Lung (tissue), 12 donors: ENCODE measurements around the gene LTBP1. TPM values are rescaled to one million over a fixed set of nuclear protein-coding genes. Genes with fewer than 3 reads are reported as not detected.

ENCODE experiments used
- ATAC-seq: fragments of 200-7000 bp; cut with Tn5 transposase; one replicate; pipeline ENCODE4 v1.9.1; 2020; ENCODE audit warnings: moderate number of reproducible peaks; ENCODE audit not compliant: insufficient read depth, low FRiP score
- DNase-seq, 3 donors: peaks; one replicate each; pipeline ENCODE4 v3.0.0-alpha.2; 2013 to 2017
- H3K27ac ChIP-seq, 2 donors: one replicate each; pipeline ENCODE4 v1.5.1; 2013; ENCODE audit warnings: mild to moderate bottlenecking in 2 of 2, moderate library complexity in 2 of 2, control low read depth in 1 of 2, inconsistent platforms in 1 of 2, low read depth in 1 of 2, low read length in 1 of 2
- H3K27me3 ChIP-seq, 3 donors: one replicate each; pipeline ENCODE4 v1.5.1; 2013; ENCODE audit warnings: low read length in 2 of 3; ENCODE audit not compliant: control insufficient read depth in 3 of 3, insufficient read depth in 3 of 3
- H3K36me3 ChIP-seq, 4 donors: one replicate each; pipeline ENCODE4 v1.5.1; 2013; ENCODE audit warnings: low read length in 4 of 4, mild to moderate bottlenecking in 1 of 4, moderate library complexity in 1 of 4; ENCODE audit not compliant: control insufficient read depth in 4 of 4, insufficient read depth in 4 of 4
- H3K4me1 ChIP-seq, 5 donors: one replicate each; pipeline ENCODE4 v1.5.1; 2013; ENCODE audit warnings: low read length in 5 of 5, mild to moderate bottlenecking in 2 of 5, moderate library complexity in 1 of 5; ENCODE audit not compliant: control insufficient read depth in 5 of 5, insufficient read depth in 5 of 5
- H3K4me3 ChIP-seq: one replicate; pipeline ENCODE4 v1.5.1; 2013; ENCODE audit warnings: mild to moderate bottlenecking, control low read depth, moderate library complexity
- H3K9ac ChIP-seq, 2 donors: one replicate each; pipeline ENCODE4 v1.5.1; 2013; ENCODE audit warnings: low read length in 2 of 2, control low read depth in 1 of 2; ENCODE audit not compliant: insufficient read depth in 1 of 2
- H3K9me3 ChIP-seq, 4 donors: one replicate each; pipeline ENCODE4 v1.5.1; 2013; ENCODE audit warnings: low read length in 3 of 4, mild to moderate bottlenecking in 1 of 4, moderate library complexity in 1 of 4; ENCODE audit not compliant: control insufficient read depth in 4 of 4, insufficient read depth in 3 of 4
- CTCF ChIP-seq: IDR thresholded peaks from 2 replicates; pipeline ENCODE4 v1.5.1; 2012; ENCODE audit warnings: mild to moderate bottlenecking; ENCODE audit errors: control extremely low read depth, extremely low read depth
- WGBS, 2 donors: extraction: QIAGEN DNeasy Blood & Tissue Kit; methylation state at CpG; one replicate each; pipeline ENCODE4 v1.1.7; 2013; 5-methylcytosine and 5-hydroxymethylcytosine counted together
- polyA plus RNA-seq, 2 donors: library from polyadenylated mRNA; stranded (reverse); fragments of 200-250 nt; gene quantifications; one replicate each; pipeline ENCODE4 v1.2.1, GENCODE V29; 2013
- total RNA-seq, 2 donors: library from RNA; depleted of rRNA in 1 of 2; stranded (reverse); fragments of >200 nt in 1 of 2; gene quantifications; one replicate each; pipeline ENCODE4 v1.2.1, GENCODE V29; 2014 to 2021
- donor health status: control.
- donor health status: control.
- donor health status: Bipolar disorder and iron deficiency.
- donor health status: healthy.
- donor health status: DM: yes; HTN: yes; CAD: no.

LTBP1 gene
- total and polyA plus RNA-seq, 4 donors = 8.8 to 57.4 (median 28.6) TPM

GRCh38 chr2:33323957-33324356 lies 377.2 kb downstream of the LTBP1 start:
- ATAC-seq = no peak
- Histone ChIP-seq H3K9me3 (no peaks in the 10 kb centered on the region), H3K4me3 (no peak overlapping the region), H3K27me3 (no peaks in the 10 kb centered on the region), H3K4me1 (peaks cover 0 to 16% (median 7%) of the 10 kb centered on the region in 5 donors), H3K9ac (no peak overlapping the region), H3K36me3 (peaks cover 0 to 5% (median 0%) of the 10 kb centered on the region in 4 donors), H3K27ac (no peak overlapping the region)
- no peak for TF ChIP-seq CTCF
- 92 to 96% methylated on average over 2 of the region's 2 CpGs for WGBS, 2 donors
- no peak for DNase-seq

GRCh38 chr2:33326100-33326499 lies 379.3 kb downstream of the LTBP1 start:
- ATAC-seq (no peak), DNase-seq (no peak)

DNA sequence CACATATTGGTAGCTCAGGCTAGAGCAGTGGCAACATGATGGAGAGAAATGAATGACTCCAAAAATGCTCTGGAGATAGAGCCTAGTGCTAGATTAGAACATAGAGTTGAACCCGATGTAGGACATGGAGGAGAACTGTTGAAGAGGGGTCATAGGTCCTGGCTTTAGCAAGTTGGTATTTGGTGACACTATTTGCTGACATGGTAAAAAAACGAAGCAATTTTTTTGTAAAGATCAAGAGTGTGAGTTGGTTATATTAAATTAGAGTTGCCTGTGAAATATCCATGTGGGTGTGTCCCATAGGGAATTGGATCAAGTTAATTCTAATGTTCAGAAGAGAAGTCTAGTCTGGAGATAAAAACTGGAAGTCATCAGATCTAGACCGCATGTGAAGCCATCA lies 386.7 kb downstream of the LTBP1 start:
- no peaks in the 10 kb centered on the region for H3K27me3 ChIP-seq
- H3K36me3 ChIP-seq = peaks cover 0 to 2% (median 0%) of the 10 kb centered on the region in 4 donors
- DNase-seq (no peak), ATAC-seq (no peak)
- H3K9ac ChIP-seq = no peak overlapping the region
- H3K27ac ChIP-seq = no peak overlapping the region
- H3K4me3 ChIP-seq = no peak overlapping the region
- no peaks in the 10 kb centered on the region for H3K4me1 ChIP-seq
- H3K9me3 ChIP-seq = no peaks in the 10 kb centered on the region
- 89 to 96% methylated on average over 3 of the region's 3 CpGs for WGBS, 2 donors
- TF ChIP-seq CTCF = no peak

More at GRCh38 chr2:33326100-33326499, 379.3 kb downstream of the LTBP1 start:
- no peak overlapping the region for H3K27ac ChIP-seq
- H3K4me1 ChIP-seq = peaks cover 0 to 16% (median 7%) of the 10 kb centered on the region in 5 donors
- no peak overlapping the region for H3K4me3 ChIP-seq
- no peaks in the 10 kb centered on the region for H3K9me3 ChIP-seq
- 94 to 95% methylated on average over 4 of the region's 4 CpGs for WGBS, 2 donors
- peaks cover 0 to 5% (median 0%) of the 10 kb centered on the region in 4 donors for H3K36me3 ChIP-seq
- H3K27me3 ChIP-seq = no peaks in the 10 kb centered on the region
- H3K9ac ChIP-seq = no peak overlapping the region
- TF ChIP-seq CTCF = no peak

- ATAC-seq = no peak
- WGBS, 2 donors = 94% methylated on average over 4 of the region's 4 CpGs
These were observed 387.3 kb downstream of the LTBP1 start for GRCh38 chr2:33334083-33334482.

More at GRCh38 chr2:33334083-33334482, 387.3 kb downstream of the LTBP1 start:
- H3K27ac ChIP-seq = no peak overlapping the region
- H3K9ac ChIP-seq = no peak overlapping the region
- H3K9me3 ChIP-seq = no peaks in the 10 kb centered on the region
- no peak overlapping the region for H3K4me3 ChIP-seq
- DNase-seq = no peak
- H3K4me1 ChIP-seq = no peaks in the 10 kb centered on the region
- no peaks in the 10 kb centered on the region for H3K27me3 ChIP-seq
- no peak for TF ChIP-seq CTCF
- H3K36me3 ChIP-seq = no peaks in the 10 kb centered on the region
